Measurements from ENCODE around the gene GNB1L. TPM values are rescaled to one million over a fixed set of nuclear protein-coding genes. Genes with fewer than 3 reads are reported as not detected.

Gene GNB1L
- total RNA-seq, 4 donors from 2014 or later, result 0.59 to 12.2 (median 3.1) TPM

- no peak for DNase-seq
- no peak overlapping the region for H3K4me3 ChIP-seq
- no peaks in the 10 kb centered on the region for H3K4me1 ChIP-seq
- H3K27ac ChIP-seq, result no peak overlapping the region
- H3K27me3 ChIP-seq, result no peaks in the 10 kb centered on the region
- TF ChIP-seq POLR2A (IDR thresholded peaks at IDR 0.05) (no peak), CTCF (IDR thresholded peaks at IDR 0.05) (no peak)
- H3K9me3 ChIP-seq, result no peaks in the 10 kb centered on the region
- intact Hi-C loops (cut with DNase I; ENCODE audit: low total_unique reads), result no loop called here
- H3K36me3 ChIP-seq, result no peaks in the 10 kb centered on the region
These were observed 23.7 kb downstream of the GNB1L start for GRCh38 chr22:19831016-19831415.

GRCh38 chr22:19828035-19828401, 26.7 kb downstream of the GNB1L start:
- Histone ChIP-seq H3K4me1 (no peaks in the 10 kb centered on the region), H3K4me3 (no peak overlapping the region), H3K27ac (no peak overlapping the region), H3K36me3 (no peaks in the 10 kb centered on the region), H3K9me3 (no peaks in the 10 kb centered on the region), H3K27me3 (no peaks in the 10 kb centered on the region)
- DNase-seq, result no peak
- intact Hi-C loops (cut with DNase I; ENCODE audit: low total_unique reads), result no loop called here
- TF ChIP-seq POLR2A (IDR thresholded peaks at IDR 0.05) (no peak), CTCF (IDR thresholded peaks at IDR 0.05) (no peak)

- Histone ChIP-seq H3K4me3 (no peak overlapping the region), H3K27me3 (no peaks in the 10 kb centered on the region), H3K27ac (no peak overlapping the region), H3K36me3 (no peaks in the 10 kb centered on the region), H3K4me1 (no peaks in the 10 kb centered on the region), H3K9me3 (no peaks in the 10 kb centered on the region)
- TF ChIP-seq POLR2A (IDR thresholded peaks at IDR 0.05), result no peak
- TF ChIP-seq CTCF (IDR thresholded peaks at IDR 0.05), result no peak
- DNase-seq, result no peak
- intact Hi-C loops (cut with DNase I; ENCODE audit: low total_unique reads), result no loop called here
These were observed 27.2 kb downstream of the GNB1L start for GRCh38 chr22:19827341-19828034.

GRCh38 chr22:19826619-19826950, 28.1 kb downstream of the GNB1L start:
- no peak overlapping the region for H3K4me3 ChIP-seq
- no peak overlapping the region for H3K27ac ChIP-seq
- TF ChIP-seq CTCF (IDR thresholded peaks at IDR 0.05) (no peak), POLR2A (IDR thresholded peaks at IDR 0.05) (no peak)
- H3K9me3 ChIP-seq, result no peaks in the 10 kb centered on the region
- DNase-seq, result no peak
- no peaks in the 10 kb centered on the region for H3K36me3 ChIP-seq
- H3K4me1 ChIP-seq, result no peaks in the 10 kb centered on the region
- intact Hi-C loops (cut with DNase I; ENCODE audit: low total_unique reads), result no loop called here
- H3K27me3 ChIP-seq, result no peaks in the 10 kb centered on the region

GRCh38 chr22:19825904-19826618, 28.6 kb downstream of the GNB1L start:
- Histone ChIP-seq H3K4me3 (no peak overlapping the region), H3K27me3 (no peaks in the 10 kb centered on the region), H3K4me1 (no peaks in the 10 kb centered on the region), H3K36me3 (no peaks in the 10 kb centered on the region), H3K9me3 (no peaks in the 10 kb centered on the region), H3K27ac (no peak overlapping the region)
- intact Hi-C loops (cut with DNase I; ENCODE audit: low total_unique reads), result no loop called here
- no peak for DNase-seq
- TF ChIP-seq POLR2A (IDR thresholded peaks at IDR 0.05), result no peak
- no peak for TF ChIP-seq CTCF (IDR thresholded peaks at IDR 0.05)
